H9 (cell line): ENCODE data around the gene TGFBRAP1. TPM values are rescaled to one million over a fixed set of nuclear protein-coding genes. Genes with fewer than 3 reads are reported as not detected.

Source experiments
- DNase-seq: peaks from one replicate; pipeline ENCODE4 v3.0.0-alpha.2; 2017
- H2AFZ ChIP-seq: one replicate; pipeline ENCODE4 v1.6.1; 2013; ENCODE audit warnings: mild to moderate bottlenecking, low read length, control low read depth, moderate library complexity
- H2AK5ac ChIP-seq: 2 replicates; pipeline ENCODE4 v1.6.1; 2013; ENCODE audit warnings: low read length, control low read depth, mixed read lengths; ENCODE audit not compliant: insufficient read length
- H2BK120ac ChIP-seq: one replicate; pipeline ENCODE4 v1.6.1; 2013; ENCODE audit warnings: low read depth, mild to moderate bottlenecking, low read length, control low read depth, inconsistent platforms; ENCODE audit not compliant: poor library complexity, severe bottlenecking
- H2BK12ac ChIP-seq: 2 replicates; pipeline ENCODE4 v1.6.1; 2013; ENCODE audit warnings: low read length, control low read depth, mixed read lengths, low read depth; ENCODE audit not compliant: insufficient read length
- H2BK15ac ChIP-seq: 2 replicates; pipeline ENCODE4 v1.6.1; 2013; ENCODE audit warnings: low read depth, low read length, control low read depth
- H2BK20ac ChIP-seq: one replicate; pipeline ENCODE4 v1.6.1; 2013; ENCODE audit warnings: low read depth, mild to moderate bottlenecking, low read length, control low read depth, inconsistent platforms; ENCODE audit not compliant: poor library complexity, severe bottlenecking
- H2BK5ac ChIP-seq: 2 replicates; pipeline ENCODE4 v1.6.1; 2013; ENCODE audit warnings: low read length, control low read depth, mixed read lengths; ENCODE audit not compliant: insufficient read length
- H3K14ac ChIP-seq: 2 replicates; pipeline ENCODE4 v1.6.1; 2013; ENCODE audit warnings: low read length, control low read depth; ENCODE audit not compliant: insufficient read depth
- H3K18ac ChIP-seq: 2 replicates; pipeline ENCODE4 v1.6.1; 2013; ENCODE audit warnings: low read depth, mild to moderate bottlenecking, mixed read lengths, low read length, control low read depth; ENCODE audit not compliant: insufficient read length
- H3K23ac ChIP-seq: 2 replicates; pipeline ENCODE4 v1.6.1; 2013; ENCODE audit warnings: low read length, control low read depth, mixed read lengths, low read depth; ENCODE audit not compliant: insufficient read length
- H3K23me2 ChIP-seq: 2 replicates; pipeline ENCODE4 v1.6.1; 2013; ENCODE audit warnings: low read depth, mild to moderate bottlenecking, mixed read lengths, low read length, control low read depth; ENCODE audit not compliant: insufficient read length, poor library complexity, severe bottlenecking
- H3K27ac ChIP-seq: 2 replicates; pipeline ENCODE4 v1.5.1; 2013; ENCODE audit warnings: low read length, control low read depth, mixed read lengths, low read depth; ENCODE audit not compliant: insufficient read length
- H3K27me3 ChIP-seq: 2 replicates; pipeline ENCODE4 v1.6.1; 2013; ENCODE audit warnings: low read length, control low read depth, inconsistent platforms; ENCODE audit not compliant: insufficient read depth
- H3K4ac ChIP-seq: 2 replicates; pipeline ENCODE4 v1.6.1; 2013; ENCODE audit warnings: low read depth, mild to moderate bottlenecking, control low read depth, inconsistent platforms, low read length, moderate library complexity
- H3K4me1 ChIP-seq: 2 replicates; pipeline ENCODE4 v1.6.1; 2013; ENCODE audit warnings: low read length, control low read depth, inconsistent platforms; ENCODE audit not compliant: insufficient read depth
- H3K4me2 ChIP-seq: 2 replicates; pipeline ENCODE4 v1.6.1; 2013; ENCODE audit warnings: low read length, control low read depth, mixed read lengths; ENCODE audit not compliant: insufficient read length, insufficient read depth
- H3K56ac ChIP-seq: 2 replicates; pipeline ENCODE4 v1.6.1; 2013; ENCODE audit warnings: low read depth, mild to moderate bottlenecking, mixed read lengths, low read length, control low read depth; ENCODE audit not compliant: insufficient read length
- H3K79me1 ChIP-seq: 2 replicates; pipeline ENCODE4 v1.6.1; 2013; ENCODE audit warnings: low read depth, mild to moderate bottlenecking, moderate library complexity, low read length, control low read depth, inconsistent platforms; ENCODE audit not compliant: insufficient read depth, poor library complexity, severe bottlenecking
- H3K79me2 ChIP-seq: 2 replicates; pipeline ENCODE4 v1.6.1; 2013; ENCODE audit warnings: low read length, control low read depth, inconsistent platforms; ENCODE audit not compliant: insufficient read depth
- H3K9ac ChIP-seq: 2 replicates; pipeline ENCODE4 v1.6.1; 2013; ENCODE audit warnings: low read length, control low read depth, mixed read lengths; ENCODE audit not compliant: insufficient read length; ENCODE audit errors: extremely low read depth
- H3K9me3 ChIP-seq: one replicate; pipeline ENCODE4 v1.6.1; 2013; ENCODE audit warnings: low read depth, low read length, inconsistent platforms; ENCODE audit not compliant: control insufficient read depth
- H3T11ph ChIP-seq: one replicate; pipeline ENCODE4 v1.6.1; 2013; ENCODE audit warnings: mild to moderate bottlenecking, low read length, control low read depth, inconsistent platforms
- H4K20me1 ChIP-seq: one replicate; pipeline ENCODE4 v1.6.1; 2013; ENCODE audit not compliant: control insufficient read depth, insufficient read length, insufficient read depth
- H4K5ac ChIP-seq: 2 replicates; pipeline ENCODE4 v1.6.1; 2013; ENCODE audit warnings: low read depth, mild to moderate bottlenecking, mixed read lengths, low read length, control low read depth; ENCODE audit not compliant: insufficient read length
- H4K8ac ChIP-seq: replicated peaks from 2 replicates; pipeline ENCODE4 v1.6.1; 2013; ENCODE audit warnings: low read length, control low read depth, mixed read lengths, low read depth; ENCODE audit not compliant: insufficient read length
- H4K91ac ChIP-seq: 2 replicates; pipeline ENCODE4 v1.6.1; 2013; ENCODE audit warnings: low read depth, mild to moderate bottlenecking, moderate library complexity, mixed read lengths, low read length, control low read depth; ENCODE audit not compliant: insufficient read length
- H3K27ac Mint-ChIP-seq, 3 experiments: 2 replicates in 2 of 3; 3 replicates in 1 of 3; pipeline ENCODE4 v1.8.0; 2020 to 2021; ENCODE audit warnings: mixed read lengths in 3 of 3, mild to moderate bottlenecking in 1 of 3, moderate library complexity in 1 of 3
- H3K27me3 Mint-ChIP-seq: 2 replicates; pipeline ENCODE4 v1.8.0; 2021; ENCODE audit warnings: low read depth, mild to moderate bottlenecking, moderate library complexity, mixed read lengths
- H3K36me3 Mint-ChIP-seq, 3 experiments: 2 replicates in 2 of 3; 3 replicates in 1 of 3; pipeline ENCODE4 v1.8.0; 2020 to 2021; ENCODE audit warnings: low read depth in 3 of 3, mixed read lengths in 3 of 3; ENCODE audit not compliant: insufficient read depth in 1 of 3
- H3K4me1 Mint-ChIP-seq, 2 experiments: 2 replicates each; pipeline ENCODE4 v1.8.0; 2020; ENCODE audit warnings: mixed read lengths in 2 of 2
- H3K4me3 Mint-ChIP-seq, 2 experiments: 2 replicates in 1 of 2; 3 replicates in 1 of 2; pipeline ENCODE4 v1.8.0; 2020 to 2021; ENCODE audit warnings: mild to moderate bottlenecking in 2 of 2, mixed read lengths in 2 of 2, moderate library complexity in 1 of 2
- H3K9me3 Mint-ChIP-seq, 2 experiments: 2 replicates in 1 of 2; 3 replicates in 1 of 2; pipeline ENCODE4 v1.8.0; 2020; ENCODE audit warnings: mild to moderate bottlenecking in 2 of 2, mixed read lengths in 2 of 2, moderate library complexity in 1 of 2
- WGBS: extraction: QIAGEN DNeasy Blood & Tissue Kit; methylation state at CpG from one replicate; pipeline ENCODE4 v1.1.7; 2013; ENCODE audit warnings: missing lambda C conversion rate, low lambda C conversion rate, mixed read lengths; ENCODE audit not compliant: insufficient read length; ENCODE audit errors: extremely low coverage; 5-methylcytosine and 5-hydroxymethylcytosine counted together
- total RNA-seq: library from RNA; stranded (reverse); gene quantifications from 2 replicates; pipeline ENCODE4 v1.2.1, GENCODE V29; 2021
- TF ChIP-seq, protein P1 (sequence below): fragments of 200-600 bp; sonication (generic); conservative IDR thresholded peaks from 3 replicates; pipeline ENCODE4 v1.8.0; 2021; ENCODE audit warnings: antibody characterized with exemption, mild to moderate bottlenecking

TGFBRAP1 gene
- total RNA-seq, 1 experiment from 2014 or later, result 23.6 TPM

DNA sequence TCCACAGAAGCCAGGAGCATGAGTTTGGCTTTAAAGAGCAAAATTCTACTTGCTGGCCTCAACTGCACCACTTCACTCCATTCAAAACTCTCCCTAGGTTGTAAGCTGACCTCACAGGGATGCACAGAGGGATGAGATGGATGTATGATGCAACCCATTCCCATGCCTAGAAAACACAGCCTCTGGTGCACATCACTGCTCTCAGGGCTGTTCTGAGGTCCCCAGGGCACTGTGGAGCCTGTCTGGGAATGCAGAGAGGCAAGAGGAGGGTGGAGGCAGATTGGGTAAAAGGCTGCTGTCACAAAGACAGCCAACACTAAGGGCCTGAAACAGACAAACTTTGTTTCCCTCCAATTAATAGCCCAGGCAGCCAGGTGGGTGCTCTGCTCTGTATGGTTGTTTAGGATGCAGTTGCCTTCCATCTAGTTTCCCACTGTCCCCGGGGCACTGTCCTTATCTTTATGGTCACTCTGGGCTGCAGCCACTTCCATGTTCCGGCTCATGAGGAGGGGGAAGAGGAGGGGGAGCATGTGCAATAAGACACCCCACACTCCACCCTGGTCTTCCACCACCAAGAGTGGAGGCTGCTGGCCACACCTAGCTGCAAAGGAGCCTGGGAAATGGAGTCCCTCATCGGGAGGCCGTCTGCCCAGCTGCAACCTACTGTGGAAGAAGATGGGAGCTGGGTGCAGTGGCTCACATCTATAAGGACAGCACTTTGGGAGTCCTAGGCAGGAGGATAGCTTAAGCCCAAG lies 81.0 kb downstream of the TGFBRAP1 start:
- no peak overlapping the region for H4K91ac ChIP-seq
- no peak overlapping the region for H3K27ac ChIP-seq
- peaks cover 3 to 4% (median 3%) of the 10 kb centered on the region in 3 experiments; a peak in 1 of 7 replicates for H3K36me3 Mint-ChIP-seq
- H3K23ac ChIP-seq, result no peak overlapping the region
- TF ChIP-seq, protein P1, sequence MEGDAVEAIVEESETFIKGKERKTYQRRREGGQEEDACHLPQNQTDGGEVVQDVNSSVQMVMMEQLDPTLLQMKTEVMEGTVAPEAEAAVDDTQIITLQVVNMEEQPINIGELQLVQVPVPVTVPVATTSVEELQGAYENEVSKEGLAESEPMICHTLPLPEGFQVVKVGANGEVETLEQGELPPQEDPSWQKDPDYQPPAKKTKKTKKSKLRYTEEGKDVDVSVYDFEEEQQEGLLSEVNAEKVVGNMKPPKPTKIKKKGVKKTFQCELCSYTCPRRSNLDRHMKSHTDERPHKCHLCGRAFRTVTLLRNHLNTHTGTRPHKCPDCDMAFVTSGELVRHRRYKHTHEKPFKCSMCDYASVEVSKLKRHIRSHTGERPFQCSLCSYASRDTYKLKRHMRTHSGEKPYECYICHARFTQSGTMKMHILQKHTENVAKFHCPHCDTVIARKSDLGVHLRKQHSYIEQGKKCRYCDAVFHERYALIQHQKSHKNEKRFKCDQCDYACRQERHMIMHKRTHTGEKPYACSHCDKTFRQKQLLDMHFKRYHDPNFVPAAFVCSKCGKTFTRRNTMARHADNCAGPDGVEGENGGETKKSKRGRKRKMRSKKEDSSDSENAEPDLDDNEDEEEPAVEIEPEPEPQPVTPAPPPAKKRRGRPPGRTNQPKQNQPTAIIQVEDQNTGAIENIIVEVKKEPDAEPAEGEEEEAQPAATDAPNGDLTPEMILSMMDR, result no peak
- H4K8ac ChIP-seq, result no peak overlapping the region
- peaks cover 3% of the 10 kb centered on the region; the same call in 1 of the 2 replicates for H3K27me3 Mint-ChIP-seq
- H3K4me3 Mint-ChIP-seq, result no peak overlapping the region; a peak in 1 of 5 replicates
- peaks cover 0 to 6% of the 10 kb centered on the region in 2 experiments; a peak in 2 of 4 replicates for H3K4me1 Mint-ChIP-seq
- no peak overlapping the region for H2AFZ ChIP-seq
- H3K79me1 ChIP-seq, result no peaks in the 10 kb centered on the region
- H3K14ac ChIP-seq, result no peak overlapping the region
- no peak overlapping the region for H2AK5ac ChIP-seq
- H3K4me1 ChIP-seq, result no peaks in the 10 kb centered on the region
- H3K18ac ChIP-seq, result peak overlapping the region; percentile 29
- no peak overlapping the region for H2BK5ac ChIP-seq
- no peak overlapping the region for H2BK120ac ChIP-seq
- H2BK12ac ChIP-seq, result no peak overlapping the region
- no CpG with 5 or more reads among the region's 4 CpGs for WGBS
- H4K5ac ChIP-seq, result no peak overlapping the region
- no peaks in the 10 kb centered on the region for H4K20me1 ChIP-seq
- H3K9me3 Mint-ChIP-seq, result peaks cover 18 to 22% of the 10 kb centered on the region in 2 experiments
- no peaks in the 10 kb centered on the region for H3K27me3 ChIP-seq
- H3K27ac Mint-ChIP-seq, result no peak overlapping the region
- no peak overlapping the region for H3K4ac ChIP-seq
- H3T11ph ChIP-seq, result no peak overlapping the region
- DNase-seq, result no peak
- H3K9ac ChIP-seq, result no peak overlapping the region
- no peaks in the 10 kb centered on the region for H3K23me2 ChIP-seq
- no peak overlapping the region for H2BK20ac ChIP-seq
- no peak overlapping the region for H2BK15ac ChIP-seq
- H3K79me2 ChIP-seq, result no peaks in the 10 kb centered on the region
- H3K4me2 ChIP-seq, result no peak overlapping the region
- H3K56ac ChIP-seq, result no peak overlapping the region
- no peaks in the 10 kb centered on the region for H3K9me3 ChIP-seq
